ENCODE results near the gene PGAP1. TPM values are rescaled to one million over a fixed set of nuclear protein-coding genes. Genes with fewer than 3 reads are reported as not detected.

The PGAP1 gene
- total RNA-seq, 1 experiment from 2014 or later, result 14.9 TPM

DNA sequence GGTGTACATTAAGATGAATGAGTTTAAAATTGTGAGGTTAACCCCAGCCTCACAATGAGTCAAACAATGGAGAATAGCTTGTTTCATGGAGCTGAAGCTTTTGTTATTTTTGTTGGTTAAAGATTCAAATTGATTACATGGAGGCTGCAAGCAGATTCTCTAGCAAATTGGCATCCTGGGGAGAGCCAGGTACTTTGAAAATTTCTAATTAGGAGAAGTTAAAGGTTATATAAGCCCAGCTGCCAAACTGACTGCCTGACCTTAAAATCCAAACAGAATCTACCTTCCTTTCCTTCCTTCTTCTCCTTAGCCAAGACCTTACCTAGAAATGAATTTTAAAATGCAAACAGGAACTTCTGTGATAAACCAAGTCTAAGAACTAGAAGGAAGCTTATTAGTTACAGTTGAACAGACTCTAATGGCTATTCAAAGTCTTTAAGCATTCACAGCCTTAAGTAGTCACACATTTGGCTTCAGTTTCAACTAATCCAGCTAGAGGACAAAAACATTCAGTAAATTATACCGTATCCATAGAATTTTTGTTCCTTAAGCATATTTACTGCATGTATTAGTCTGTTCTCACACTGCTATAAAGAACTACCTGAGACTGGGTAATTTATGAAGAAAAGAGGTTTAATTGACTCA, 31.5 kb upstream of the PGAP1 start:
- Histone ChIP-seq H3K9me3 (replicated peaks) (no peaks in the 10 kb centered on the region), H3K4me3 (no peak overlapping the region), H3K4me1 (no peaks in the 10 kb centered on the region), H3K36me3 (no peaks in the 10 kb centered on the region), H3K27ac (no peak overlapping the region), H3K27me3 (no peaks in the 10 kb centered on the region)
- no peak for DNase-seq

DNA sequence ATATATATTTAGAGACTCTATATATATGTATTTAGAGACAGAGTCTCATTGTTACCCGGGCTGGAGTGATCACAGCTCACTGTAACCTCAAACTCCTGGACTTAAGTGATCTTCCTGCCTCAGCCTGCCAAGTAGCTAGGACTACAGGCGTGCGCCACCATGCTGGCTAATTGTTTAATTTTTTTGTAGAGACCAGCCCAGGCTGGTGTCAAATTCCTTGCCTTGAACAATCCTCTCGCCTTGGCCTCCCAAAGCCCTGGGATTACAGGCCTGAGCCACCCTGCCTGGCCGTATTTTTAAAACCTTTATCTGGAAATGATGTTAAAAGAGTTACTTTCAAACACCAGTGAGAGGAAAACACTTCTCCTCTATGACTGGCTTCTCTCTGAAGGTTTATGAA, 30.9 kb upstream of the PGAP1 start:
- DNase-seq, result peak; percentile 6 to 28
- no peak overlapping the region for H3K4me3 ChIP-seq
- no peaks in the 10 kb centered on the region for H3K4me1 ChIP-seq
- H3K36me3 ChIP-seq, result no peaks in the 10 kb centered on the region
- H3K27me3 ChIP-seq, result no peaks in the 10 kb centered on the region
- H3K27ac ChIP-seq, result no peak overlapping the region
- no peaks in the 10 kb centered on the region for H3K9me3 ChIP-seq (replicated peaks)

DNA sequence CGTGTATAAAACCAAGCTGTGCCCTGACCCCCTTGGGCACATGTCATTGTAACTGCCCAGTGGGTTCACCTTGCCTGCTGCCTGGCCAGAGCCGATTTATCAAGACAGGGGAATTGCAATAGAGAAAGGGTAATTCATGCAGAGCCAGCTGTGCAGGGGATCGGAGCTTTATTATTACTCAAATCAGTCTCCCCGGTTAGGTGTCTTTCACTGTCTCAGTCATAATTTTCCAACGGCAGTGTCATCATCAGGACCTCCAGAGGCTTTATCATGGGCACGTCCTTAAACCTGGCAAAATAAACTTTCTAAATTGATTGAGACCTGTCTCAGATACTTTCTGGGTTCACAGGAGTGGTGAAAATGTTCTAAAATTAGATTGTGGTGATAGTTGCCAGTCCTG, 29.6 kb upstream of the PGAP1 start:
- DNase-seq, result no peak
- Histone ChIP-seq H3K4me1 (no peaks in the 10 kb centered on the region), H3K4me3 (no peak overlapping the region), H3K9me3 (replicated peaks) (no peaks in the 10 kb centered on the region), H3K36me3 (no peaks in the 10 kb centered on the region), H3K27me3 (no peaks in the 10 kb centered on the region), H3K27ac (no peak overlapping the region)

DNA sequence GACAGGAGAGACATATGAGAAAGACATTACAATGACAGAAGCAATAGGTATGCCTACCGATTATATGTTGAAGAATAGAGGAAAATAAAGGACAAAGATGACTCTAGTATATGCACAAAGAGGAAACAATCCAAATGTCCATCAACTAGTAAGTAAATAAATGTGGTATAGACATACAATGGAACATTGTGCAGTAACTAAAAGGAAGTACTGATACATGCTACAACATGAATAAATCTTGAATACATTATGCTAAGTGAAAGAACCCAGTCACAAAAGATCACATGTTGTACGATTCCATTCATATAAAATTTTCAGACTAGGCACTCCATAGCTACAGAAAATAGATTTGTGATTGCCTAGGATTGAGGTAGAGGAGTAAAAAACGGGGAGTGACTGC, 28.5 kb upstream of the PGAP1 start:
- DNase-seq, result no peak
- Histone ChIP-seq H3K36me3 (no peaks in the 10 kb centered on the region), H3K27me3 (no peaks in the 10 kb centered on the region), H3K4me1 (no peaks in the 10 kb centered on the region), H3K27ac (no peak overlapping the region), H3K4me3 (no peak overlapping the region), H3K9me3 (replicated peaks) (no peaks in the 10 kb centered on the region)

DNA sequence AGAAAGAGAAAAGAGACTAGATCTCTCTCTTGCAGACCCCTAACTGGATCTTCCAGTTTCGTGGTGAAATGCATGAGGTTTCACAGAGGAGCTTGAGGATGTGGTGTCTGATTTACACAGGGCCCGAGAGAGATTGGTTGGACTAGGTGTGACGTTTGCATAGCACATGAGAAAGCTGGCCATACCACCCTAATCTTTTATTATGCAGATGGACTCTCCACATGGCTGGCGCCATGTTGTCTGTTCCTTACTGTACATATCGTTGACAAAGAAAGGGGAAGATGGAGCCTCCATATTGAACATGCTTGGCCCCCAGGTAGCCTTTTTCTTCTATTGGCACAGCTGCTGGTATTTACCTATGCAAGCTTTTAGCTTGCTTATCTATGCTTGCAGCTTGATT, 27.5 kb upstream of the PGAP1 start:
- H3K36me3 ChIP-seq, result no peaks in the 10 kb centered on the region
- no peak for DNase-seq
- H3K4me1 ChIP-seq, result no peaks in the 10 kb centered on the region
- H3K27me3 ChIP-seq, result no peaks in the 10 kb centered on the region
- no peak overlapping the region for H3K27ac ChIP-seq
- H3K9me3 ChIP-seq (replicated peaks), result no peaks in the 10 kb centered on the region
- H3K4me3 ChIP-seq, result no peak overlapping the region

DNA sequence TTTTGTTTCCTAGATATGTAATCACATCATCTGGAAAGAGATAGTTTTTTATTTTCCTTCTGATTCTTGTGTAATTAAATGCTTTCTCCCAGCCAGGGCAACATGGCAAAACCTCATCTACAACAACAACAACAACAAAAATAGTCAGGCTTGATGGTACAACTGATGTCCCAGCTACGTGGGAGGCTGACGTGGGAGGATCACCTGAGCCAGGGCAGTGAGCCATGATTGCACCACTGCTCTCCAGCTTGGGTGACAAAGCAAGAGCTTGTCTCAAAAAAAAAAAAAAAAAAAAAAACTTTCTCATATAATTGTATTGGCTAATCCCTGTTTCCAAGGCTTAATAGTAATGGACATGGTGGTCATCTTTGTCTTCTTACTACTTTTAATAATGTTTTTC, 26.4 kb upstream of the PGAP1 start:
- no peak for DNase-seq
- H3K4me1 ChIP-seq, result no peaks in the 10 kb centered on the region
- no peaks in the 10 kb centered on the region for H3K9me3 ChIP-seq (replicated peaks)
- H3K36me3 ChIP-seq, result no peaks in the 10 kb centered on the region
- no peak overlapping the region for H3K4me3 ChIP-seq
- H3K27me3 ChIP-seq, result no peaks in the 10 kb centered on the region
- H3K27ac ChIP-seq, result no peak overlapping the region

DNA sequence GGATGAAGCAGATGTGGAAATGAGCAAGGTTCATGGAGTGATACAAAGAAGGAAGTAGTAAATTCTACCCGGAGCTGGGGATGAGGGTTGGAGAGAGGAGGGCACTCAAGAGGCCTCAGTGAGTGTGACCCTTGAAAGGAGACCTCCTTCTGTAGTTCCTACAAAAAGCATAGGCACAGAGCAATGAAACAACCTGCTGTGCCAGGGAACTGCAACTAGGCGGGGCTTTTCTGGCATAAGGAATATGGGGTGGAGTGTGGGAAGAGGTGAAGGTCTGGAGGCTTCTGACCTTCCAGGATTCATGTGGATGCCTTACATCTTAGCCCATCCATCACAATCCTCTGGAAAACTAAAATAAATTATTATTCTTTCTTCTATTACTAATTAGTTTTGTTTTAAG, 25.5 kb upstream of the PGAP1 start:
- Histone ChIP-seq H3K27me3 (no peaks in the 10 kb centered on the region), H3K4me3 (no peak overlapping the region), H3K9me3 (replicated peaks) (no peaks in the 10 kb centered on the region), H3K36me3 (no peaks in the 10 kb centered on the region), H3K4me1 (no peaks in the 10 kb centered on the region), H3K27ac (no peak overlapping the region)
- DNase-seq, result no peak

DNA sequence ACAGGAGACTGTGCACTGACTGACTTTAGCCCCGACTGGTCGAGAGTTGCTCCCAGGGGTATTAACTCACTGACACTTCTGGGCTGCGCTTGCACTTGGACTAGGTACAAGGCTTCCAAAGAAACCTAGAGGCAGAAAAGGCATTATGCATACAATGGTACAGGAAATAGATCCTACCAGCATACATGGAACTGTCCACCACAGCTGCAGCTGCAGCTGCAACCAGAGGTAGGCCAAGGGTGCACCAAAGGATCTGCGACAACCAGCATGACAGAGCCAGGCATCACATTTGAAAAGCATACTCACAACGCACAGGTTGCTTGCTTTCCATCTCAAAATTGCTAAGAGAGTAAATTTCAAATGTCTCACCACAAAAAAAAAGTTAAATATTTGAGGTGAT, 22.6 kb upstream of the PGAP1 start:
- Histone ChIP-seq H3K9me3 (replicated peaks) (no peaks in the 10 kb centered on the region), H3K36me3 (no peaks in the 10 kb centered on the region), H3K27ac (no peak overlapping the region), H3K4me3 (no peak overlapping the region), H3K4me1 (no peaks in the 10 kb centered on the region), H3K27me3 (no peaks in the 10 kb centered on the region)
- no peak for DNase-seq

DNA sequence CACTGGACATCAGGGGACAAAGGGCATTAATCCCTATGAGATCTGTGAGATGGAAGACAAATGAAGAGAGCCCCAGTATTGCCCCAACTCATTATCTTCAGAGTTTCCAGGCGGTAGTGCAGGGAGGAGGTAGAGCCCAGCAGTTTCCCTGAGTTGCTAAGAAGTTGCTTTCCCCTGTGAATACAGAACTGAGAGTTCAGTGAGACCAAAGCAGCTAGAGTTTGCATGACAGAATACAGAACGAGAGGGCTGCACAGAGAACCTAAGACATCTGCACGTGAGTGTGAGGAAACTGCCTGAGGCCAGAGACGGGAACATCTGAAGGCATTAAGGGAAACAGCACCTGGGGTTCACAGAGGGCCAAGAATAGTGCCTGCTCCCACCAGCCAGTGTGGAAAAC, 18.1 kb upstream of the PGAP1 start:
- no peak for DNase-seq
- no peak overlapping the region for H3K27ac ChIP-seq
- no peaks in the 10 kb centered on the region for H3K36me3 ChIP-seq
- no peaks in the 10 kb centered on the region for H3K4me1 ChIP-seq
- no peak overlapping the region for H3K4me3 ChIP-seq
- H3K27me3 ChIP-seq, result no peaks in the 10 kb centered on the region
- H3K9me3 ChIP-seq (replicated peaks), result no peaks in the 10 kb centered on the region

DNA sequence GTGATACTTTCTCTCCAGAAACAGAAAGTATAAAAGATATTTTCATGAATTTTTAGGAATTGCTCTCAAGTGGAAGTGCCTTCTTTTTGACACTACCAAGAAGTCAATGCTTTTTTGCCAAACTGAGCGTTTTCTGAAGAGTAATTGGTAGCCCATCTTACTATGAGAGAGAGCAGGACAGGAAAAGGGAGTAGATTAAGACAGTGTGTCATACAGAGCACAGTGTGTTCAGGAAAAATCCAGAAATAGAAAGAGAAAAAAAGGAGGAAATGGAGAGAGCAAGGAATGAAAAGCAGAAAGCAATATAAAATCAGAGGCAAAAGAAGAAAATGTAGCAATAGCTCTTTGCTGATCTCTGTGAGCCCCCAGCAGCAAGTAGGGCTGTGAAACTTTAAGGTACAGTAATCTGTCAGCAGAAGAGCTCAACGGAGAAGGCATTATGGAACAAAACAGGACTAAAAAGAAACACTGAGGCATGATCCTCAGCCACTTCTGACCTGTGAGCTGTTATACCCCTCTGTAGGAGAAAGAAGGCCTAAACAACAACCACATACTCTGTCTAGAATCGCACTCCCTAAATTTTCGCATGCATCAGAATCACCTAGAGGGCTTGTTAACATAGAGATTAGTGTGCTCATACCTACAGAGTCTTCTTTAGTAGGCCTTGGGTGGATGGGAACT, 15.0 kb upstream of the PGAP1 start:
- Histone ChIP-seq H3K4me1 (no peaks in the 10 kb centered on the region), H3K27ac (no peak overlapping the region), H3K27me3 (no peaks in the 10 kb centered on the region), H3K9me3 (replicated peaks) (no peaks in the 10 kb centered on the region), H3K36me3 (no peaks in the 10 kb centered on the region), H3K4me3 (no peak overlapping the region)
- no peak for DNase-seq

DNA sequence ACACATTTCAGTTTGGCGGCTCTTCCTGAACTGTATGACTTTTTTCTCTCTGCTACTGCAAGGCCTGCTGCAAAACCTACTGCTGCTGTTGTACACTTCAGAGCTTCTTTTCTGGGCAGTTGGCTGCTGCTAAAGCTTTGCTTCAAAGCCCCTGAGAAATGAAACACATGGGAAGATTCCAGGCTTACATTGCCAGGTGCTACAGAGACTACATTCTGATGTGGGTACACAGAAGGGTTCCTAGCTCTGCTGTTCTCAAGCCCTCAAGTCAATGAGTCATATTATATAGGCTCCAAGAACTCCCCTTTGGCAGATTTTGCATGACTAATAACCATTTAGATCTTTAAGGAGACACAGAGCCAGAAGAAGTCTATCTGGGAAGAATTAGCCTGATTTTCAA, 12.9 kb upstream of the PGAP1 start:
- no peaks in the 10 kb centered on the region for H3K9me3 ChIP-seq (replicated peaks)
- DNase-seq, result no peak
- H3K4me3 ChIP-seq, result no peak overlapping the region
- no peaks in the 10 kb centered on the region for H3K27me3 ChIP-seq
- H3K4me1 ChIP-seq, result no peaks in the 10 kb centered on the region
- H3K36me3 ChIP-seq, result no peaks in the 10 kb centered on the region
- no peak overlapping the region for H3K27ac ChIP-seq

DNA sequence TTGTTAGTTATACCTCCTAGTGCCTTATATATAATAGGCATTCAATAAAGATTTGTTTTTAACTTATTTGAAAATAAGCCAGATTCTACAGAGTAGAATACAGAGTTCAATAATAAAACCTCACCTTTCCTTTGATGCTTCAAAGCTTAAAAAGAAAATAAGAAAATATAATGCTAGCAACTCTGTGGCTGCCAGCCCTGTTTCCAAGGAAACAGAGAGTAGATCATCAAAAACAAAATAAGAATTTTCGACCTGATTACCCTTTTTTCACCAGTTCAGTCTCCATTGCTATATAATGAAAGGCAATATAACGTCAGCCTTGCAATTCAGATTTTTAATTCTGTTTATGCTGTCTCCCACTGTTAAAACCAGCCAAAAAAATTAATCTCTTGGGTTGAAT, 8.9 kb upstream of the PGAP1 start:
- H3K9me3 ChIP-seq (replicated peaks), result no peaks in the 10 kb centered on the region
- DNase-seq, result no peak
- no peak overlapping the region for H3K4me3 ChIP-seq
- no peaks in the 10 kb centered on the region for H3K27me3 ChIP-seq
- H3K36me3 ChIP-seq, result no peaks in the 10 kb centered on the region
- H3K27ac ChIP-seq, result no peak overlapping the region
- no peaks in the 10 kb centered on the region for H3K4me1 ChIP-seq

DNA sequence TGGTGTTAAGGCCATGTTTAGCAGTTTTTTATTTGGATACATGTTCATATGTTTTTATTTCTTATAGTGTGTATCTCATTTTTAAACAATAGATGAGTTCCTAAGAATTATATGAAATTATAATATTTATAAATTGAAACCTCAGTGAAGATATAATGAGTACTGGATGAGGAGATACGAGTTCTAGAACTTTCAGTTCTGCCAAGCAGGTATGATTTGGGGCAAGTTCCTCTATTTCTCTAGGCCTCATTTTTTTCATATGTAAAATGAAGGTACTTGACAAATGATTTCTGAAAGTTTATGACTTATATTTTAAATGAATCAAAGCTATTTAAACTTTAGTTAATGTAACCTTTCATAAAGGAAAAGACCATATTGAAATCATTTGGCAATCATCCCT, 8.2 kb upstream of the PGAP1 start:
- H3K27me3 ChIP-seq, result no peaks in the 10 kb centered on the region
- H3K9me3 ChIP-seq (replicated peaks), result no peaks in the 10 kb centered on the region
- DNase-seq, result no peak
- no peak overlapping the region for H3K4me3 ChIP-seq
- H3K27ac ChIP-seq, result no peak overlapping the region
- no peaks in the 10 kb centered on the region for H3K4me1 ChIP-seq
- no peaks in the 10 kb centered on the region for H3K36me3 ChIP-seq

DNA sequence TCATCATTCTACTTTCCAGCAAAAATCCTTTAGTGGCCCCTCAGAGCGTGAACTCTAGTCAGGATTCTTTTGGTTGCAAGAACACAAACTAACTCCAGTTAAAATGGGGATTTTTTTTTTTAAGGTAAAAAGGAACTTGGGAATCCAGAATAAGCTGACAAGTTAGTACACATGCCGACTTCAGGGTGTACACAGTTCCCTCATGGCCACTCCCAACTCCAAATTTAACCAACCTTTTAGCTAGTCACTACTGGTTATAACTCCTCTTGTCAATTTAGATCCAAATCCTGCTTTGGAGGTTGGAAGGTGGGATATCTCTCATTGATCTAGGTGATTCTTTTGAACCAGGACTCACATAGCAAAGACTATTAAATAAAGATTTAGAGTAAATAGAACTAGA, 5.0 kb upstream of the PGAP1 start:
- no peak for DNase-seq
- no peaks in the 10 kb centered on the region for H3K4me1 ChIP-seq

DNA sequence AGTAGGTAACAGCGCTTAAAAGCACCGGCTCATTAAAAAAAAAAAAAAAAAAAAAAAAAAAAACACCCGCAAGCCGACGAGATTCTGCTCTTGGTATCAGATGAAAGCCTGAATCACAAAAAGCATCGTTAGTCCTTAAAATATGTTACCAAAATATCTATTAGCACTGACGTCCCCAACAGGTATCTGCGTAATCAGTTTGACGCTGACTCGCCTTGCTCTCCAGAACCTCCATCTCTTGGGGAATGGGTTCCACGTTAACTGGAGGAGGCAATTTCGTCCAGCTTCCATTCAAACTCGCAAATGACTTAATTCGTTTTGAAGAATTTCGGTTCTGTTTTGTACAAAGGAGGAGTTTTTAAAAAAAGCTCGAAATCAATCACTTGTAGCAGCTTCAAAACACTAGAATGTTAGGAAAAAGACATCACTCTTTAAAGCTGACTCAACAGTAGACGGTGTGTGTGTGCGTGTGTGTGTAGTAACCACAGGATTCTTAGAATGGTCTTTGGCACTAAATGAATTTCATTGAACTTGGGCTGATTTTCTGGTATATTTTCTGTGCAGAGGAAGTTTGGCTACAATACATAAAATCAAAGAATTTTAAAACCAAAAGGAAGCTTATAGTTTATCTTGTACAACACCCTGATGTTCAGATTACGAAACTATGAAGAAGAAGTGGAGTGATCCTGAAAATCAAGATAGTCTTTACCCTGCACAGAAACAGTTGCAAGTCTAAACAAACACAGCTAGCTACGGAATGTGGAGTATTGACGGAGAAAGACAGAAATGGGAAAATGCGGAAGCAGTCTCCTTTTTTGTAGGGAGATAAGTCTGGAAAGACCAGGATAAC, 1.1 kb upstream of the PGAP1 start:
- Histone ChIP-seq H3K27ac (peak overlapping the region; percentile 68), H3K9me3 (replicated peaks) (no peaks in the 10 kb centered on the region), H3K4me3 (peak overlapping the region; percentile 91), H3K36me3 (no peaks in the 10 kb centered on the region), H3K4me1 (peaks cover 10% of the 10 kb centered on the region; the same call in 1 of the 2 replicates), H3K27me3 (no peaks in the 10 kb centered on the region)
- peak; percentile 13 to 54 for DNase-seq

More for the DNA sequence above, 5.0 kb upstream of the PGAP1 start:
- Histone ChIP-seq H3K9me3 (replicated peaks) (no peaks in the 10 kb centered on the region), H3K27me3 (no peaks in the 10 kb centered on the region), H3K36me3 (no peaks in the 10 kb centered on the region), H3K27ac (no peak overlapping the region), H3K4me3 (no peak overlapping the region)
